NCI-H510A (cell line): ENCODE measurements around the gene SCG3.
A peak's percentile ranks its signal among the peaks of the same experiment; 100 is the strongest.

Source experiments
- DNase-seq: peaks from one replicate; lab custom pipeline; 2025; lab: John Stamatoyannopoulos, UW

The SCG3 gene

GRCh38 chr15:51727141-51727897, 46.0 kb downstream of the SCG3 start:
- DNase-seq, result no peak

- DNase-seq, result no peak
These were observed 50.4 kb downstream of the SCG3 start for GRCh38 chr15:51731549-51732267.

- DNase-seq, result no peak
These were observed 51.3 kb downstream of the SCG3 start for GRCh38 chr15:51732646-51733045.

GRCh38 chr15:51735228-51736010, 54.1 kb downstream of the SCG3 start:
- DNase-seq, result no peak

- DNase-seq, result no peak
These were observed 54.8 kb downstream of the SCG3 start for GRCh38 chr15:51736069-51736468.

- DNase-seq, result no peak
These were observed 55.6 kb downstream of the SCG3 start for GRCh38 chr15:51736751-51737521.

GRCh38 chr15:51737522-51738305, 56.4 kb downstream of the SCG3 start, which contains the start of gene LYSMD2:
TSS of gene LYSMD2 (minus strand) at chr15:51737655. CDS start at chr15:51737622, 33 bp downstream.
- no peak for DNase-seq

- DNase-seq, result no peak
These were observed 57.2 kb downstream of the SCG3 start for GRCh38 chr15:51738553-51738952.

GRCh38 chr15:51739061-51739712, 57.9 kb downstream of the SCG3 start:
- DNase-seq, result no peak

GRCh38 chr15:51749307-51749706, 68.0 kb downstream of the SCG3 start:
- DNase-seq, result no peak

GRCh38 chr15:51750186-51750585, 68.9 kb downstream of the SCG3 start:
- DNase-seq, result no peak

GRCh38 chr15:51750792-51751696, 69.7 kb downstream of the SCG3 start, which contains the start of gene TMOD2:
TSS of gene TMOD2 (plus strand) at chr15:51751597. CDS start at chr15:51766442, 14,845 bp downstream.
- DNase-seq, result peak; percentile 63

GRCh38 chr15:51751697-51752683, 70.7 kb downstream of the SCG3 start:
- no peak for DNase-seq

GRCh38 chr15:51752888-51753287, 71.6 kb downstream of the SCG3 start:
- no peak for DNase-seq

GRCh38 chr15:51754267-51754666, 73.0 kb downstream of the SCG3 start:
- no peak for DNase-seq

GRCh38 chr15:51755790-51756189, 74.5 kb downstream of the SCG3 start:
- DNase-seq, result no peak

GRCh38 chr15:51756482-51756881, 75.2 kb downstream of the SCG3 start:
- DNase-seq, result no peak

- DNase-seq, result no peak
These were observed 76.1 kb downstream of the SCG3 start for GRCh38 chr15:51757450-51757849.
